GM23338 (cell line): ENCODE data around the gene PCP2. TPM values are rescaled to one million over a fixed set of nuclear protein-coding genes. Genes with fewer than 3 reads are reported as not detected.

Source experiments
- ATAC-seq: fragments of 200-7000 bp; cut with Tn5 transposase; 3 replicates; pipeline ENCODE4 v1.9.1; 2020
- DNase-seq: peaks from one replicate; pipeline ENCODE4 v3.0.0-alpha.2; 2015; ENCODE audit warnings: low spot score
- H2AFZ ChIP-seq: fragments of 200-600 bp; sonication (generic); 2 replicates; pipeline ENCODE4 v1.8.0; 2016; ENCODE audit warnings: antibody characterized with exemption, mild to moderate bottlenecking, moderate library complexity
- H3F3A ChIP-seq: fragments of 200-600 bp; sonication (generic); replicated peaks from 2 replicates; pipeline ENCODE4 v1.8.0; 2017; ENCODE audit warnings: antibody characterized with exemption, mixed run types, low read depth
- H3K27ac ChIP-seq: fragments of 200-600 bp; sonication (generic); 2 replicates; pipeline ENCODE4 v1.6.1; 2016; ENCODE audit warnings: low read depth
- H3K27me3 ChIP-seq: fragments of 200-600 bp; sonication (generic); 2 replicates; pipeline ENCODE4 v1.8.0; 2016; ENCODE audit warnings: mild to moderate bottlenecking, mixed run types, moderate library complexity; ENCODE audit not compliant: insufficient read depth
- H3K36me3 ChIP-seq: fragments of 200-600 bp; sonication (generic); 2 replicates; pipeline ENCODE4 v1.8.0; 2016; ENCODE audit warnings: mild to moderate bottlenecking; ENCODE audit not compliant: insufficient read depth
- H3K4me1 ChIP-seq: fragments of 200-600 bp; sonication (generic); 2 replicates; pipeline ENCODE4 v1.8.0; 2016; ENCODE audit warnings: mild to moderate bottlenecking, moderate library complexity; ENCODE audit not compliant: insufficient read depth
- H3K4me2 ChIP-seq: fragments of 200-600 bp; sonication (generic); 2 replicates; pipeline ENCODE4 v1.7.1; 2017; ENCODE audit warnings: mixed run types
- H3K4me3 ChIP-seq: fragments of 200-600 bp; sonication (generic); 2 replicates; pipeline ENCODE4 v1.6.1; 2016; ENCODE audit warnings: mixed run types
- H3K79me2 ChIP-seq: fragments of 200-600 bp; sonication (generic); replicated peaks from 2 replicates; pipeline ENCODE4 v1.8.0; 2017; ENCODE audit warnings: mild to moderate bottlenecking; ENCODE audit not compliant: insufficient read depth
- H3K9me2 ChIP-seq: fragments of 200-600 bp; sonication (generic); 2 replicates; pipeline ENCODE4 v1.8.0; 2017; ENCODE audit not compliant: insufficient read depth
- H4K20me1 ChIP-seq: fragments of 200-600 bp; sonication (generic); replicated peaks from 2 replicates; pipeline ENCODE4 v1.8.0; 2017; ENCODE audit warnings: mild to moderate bottlenecking; ENCODE audit not compliant: insufficient read depth
- H3K27ac Mint-ChIP-seq: 2 replicates; pipeline ENCODE4 v1.8.0; 2020; ENCODE audit warnings: inconsistent platforms, mild to moderate bottlenecking, moderate library complexity, mixed read lengths
- H3K27me3 Mint-ChIP-seq: 3 replicates; pipeline ENCODE4 v1.8.0; 2022; ENCODE audit warnings: low read depth, mild to moderate bottlenecking, moderate library complexity, mixed read lengths, inconsistent platforms; ENCODE audit not compliant: insufficient read depth, poor library complexity
- H3K36me3 Mint-ChIP-seq: 3 replicates; pipeline ENCODE4 v1.8.0; 2021; ENCODE audit warnings: low read depth, mild to moderate bottlenecking, inconsistent platforms, moderate library complexity, mixed read lengths
- H3K4me1 Mint-ChIP-seq: 3 replicates; pipeline ENCODE4 v1.8.0; 2020; ENCODE audit warnings: mild to moderate bottlenecking, inconsistent platforms, mixed read lengths
- H3K4me3 Mint-ChIP-seq: 3 replicates; pipeline ENCODE4 v1.8.0; 2021; ENCODE audit warnings: moderate library complexity, mild to moderate bottlenecking, inconsistent platforms, mixed read lengths
- H3K9me3 Mint-ChIP-seq: 3 replicates; pipeline ENCODE4 v1.8.0; 2020; ENCODE audit warnings: moderate library complexity, mild to moderate bottlenecking, inconsistent platforms, mixed read lengths
- CTCF ChIP-seq, 2 experiments: fragments of 200-600 bp in 1 of 2; sonication (generic) in 1 of 2; conservative IDR thresholded peaks; 2 replicates each; pipeline versions ENCODE4 v1.5.1 to v1.6.1; 2016 to 2017; ENCODE audit warnings: antibody characterized with exemption in 2 of 2, low read depth in 2 of 2, mild to moderate bottlenecking in 2 of 2, moderate library complexity in 1 of 2
- EZH2 ChIP-seq: fragments of 200-600 bp; sonication (generic); IDR thresholded peaks from one replicate; pipeline ENCODE4 v1.8.0; 2017; ENCODE audit warnings: antibody characterized with exemption, mild to moderate bottlenecking, low read depth; ENCODE audit not compliant: unreplicated experiment
- EZH2phosphoT487 ChIP-seq: fragments of 200-600 bp; sonication (generic); IDR thresholded peaks from one replicate; pipeline ENCODE4 v1.8.1; 2018; ENCODE audit warnings: antibody characterized with exemption; ENCODE audit not compliant: unreplicated experiment
- JUNB ChIP-seq: IDR thresholded peaks from one replicate; pipeline ENCODE4 v1.6.1; 2016; ENCODE audit warnings: antibody characterized with exemption; ENCODE audit not compliant: unreplicated experiment
- NANOG ChIP-seq: IDR thresholded peaks from 2 replicates; pipeline ENCODE4 v1.6.1; 2016; ENCODE audit warnings: antibody characterized with exemption, borderline replicate concordance
- POLR2AphosphoS5 ChIP-seq: IDR thresholded peaks from 2 replicates; pipeline ENCODE4 v1.6.1; 2016; ENCODE audit warnings: antibody characterized with exemption, low read depth
- STAT1 ChIP-seq: IDR thresholded peaks from one replicate; pipeline ENCODE4 v1.6.1; 2016; ENCODE audit warnings: antibody characterized with exemption; ENCODE audit not compliant: unreplicated experiment
- ZNF114 ChIP-seq: fragments of 250-450 bp; sonication (Bioruptor Pico); IDR thresholded peaks from 2 replicates; pipeline ENCODE4 v1.5.0; 2020; ENCODE audit warnings: mild to moderate bottlenecking, moderate library complexity
- polyA plus RNA-seq: library from polyadenylated mRNA; unstranded; fragments of >200 nt; fragmentation: Nextera tagmentation; extraction: Ambion mirVana; gene quantifications from 2 replicates; pipeline ENCODE4 v1.2.1, GENCODE V29; 2016
- total RNA-seq: library from RNA; depleted of rRNA; stranded (reverse); fragments of >200 nt; shearing (Covaris generic); gene quantifications from 2 replicates; pipeline ENCODE4 v1.2.3, GENCODE V29; 2014
- TF ChIP-seq, protein P1 (sequence below): fragments of 250-450 bp; sonication (Bioruptor Pico); IDR thresholded peaks from 2 replicates; pipeline ENCODE4 v1.5.0; 2020; ENCODE audit warnings: mild to moderate bottlenecking, moderate library complexity

PCP2 gene
- total and polyA plus RNA-seq, 2 experiments from 2014 or later = not detected

DNA sequence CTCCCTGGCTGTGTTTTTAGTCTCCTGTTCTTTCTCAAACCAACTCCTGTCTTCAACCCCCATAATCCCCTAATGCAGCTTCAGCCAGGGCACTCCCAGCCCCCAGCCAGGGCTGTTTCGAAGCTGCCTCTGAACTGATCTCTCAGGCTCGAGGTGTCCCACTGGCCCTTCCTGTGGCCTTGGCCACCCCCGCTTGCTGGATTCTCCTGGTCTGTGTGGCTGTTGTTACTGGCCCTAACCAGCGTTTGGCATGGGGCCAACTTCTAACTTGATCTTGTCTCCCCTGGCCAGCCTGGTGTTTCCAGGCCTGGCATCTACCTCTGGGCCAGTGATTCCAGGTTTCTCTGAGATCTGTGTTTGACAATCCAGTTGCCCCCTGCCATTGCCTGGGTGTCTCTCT, 15.2 kb downstream of the PCP2 start:
- H3K4me2 ChIP-seq = no peak overlapping the region
- no peak overlapping the region for H3K27ac Mint-ChIP-seq
- no peaks in the 10 kb centered on the region for H3F3A ChIP-seq
- H3K79me2 ChIP-seq = no peaks in the 10 kb centered on the region
- H3K36me3 Mint-ChIP-seq = peaks cover 39% of the 10 kb centered on the region
- DNase-seq (no peak), ATAC-seq (no peak)
- H3K4me3 Mint-ChIP-seq = no peak overlapping the region
- no peak overlapping the region for H2AFZ ChIP-seq
- no peaks in the 10 kb centered on the region; the same call in 1 of the 2 replicates for H3K36me3 ChIP-seq
- H3K4me1 Mint-ChIP-seq = no peaks in the 10 kb centered on the region
- H4K20me1 ChIP-seq = no peaks in the 10 kb centered on the region; the same call in none of the 2 replicates
- no peaks in the 10 kb centered on the region for H3K9me3 Mint-ChIP-seq
- H3K27me3 ChIP-seq = no peaks in the 10 kb centered on the region
- H3K27ac ChIP-seq = no peak overlapping the region
- no peaks in the 10 kb centered on the region for H3K4me1 ChIP-seq
- no peak overlapping the region for H3K4me3 ChIP-seq
- H3K9me2 ChIP-seq = no peaks in the 10 kb centered on the region
- peaks cover 12% of the 10 kb centered on the region for H3K27me3 Mint-ChIP-seq
- TF ChIP-seq JUNB (no peak), STAT1 (no peak), ZNF114 (CRISPR knock-in tag) (no peak), POLR2AphosphoS5 (no peak), NANOG (no peak), CTCF (conservative IDR thresholded peaks at IDR 0.05; ENCODE audit: low read depth in 2 of 2) (no peak), EZH2 (no peak), EZH2phosphoT487 (no peak)
- TF ChIP-seq, protein P1, sequence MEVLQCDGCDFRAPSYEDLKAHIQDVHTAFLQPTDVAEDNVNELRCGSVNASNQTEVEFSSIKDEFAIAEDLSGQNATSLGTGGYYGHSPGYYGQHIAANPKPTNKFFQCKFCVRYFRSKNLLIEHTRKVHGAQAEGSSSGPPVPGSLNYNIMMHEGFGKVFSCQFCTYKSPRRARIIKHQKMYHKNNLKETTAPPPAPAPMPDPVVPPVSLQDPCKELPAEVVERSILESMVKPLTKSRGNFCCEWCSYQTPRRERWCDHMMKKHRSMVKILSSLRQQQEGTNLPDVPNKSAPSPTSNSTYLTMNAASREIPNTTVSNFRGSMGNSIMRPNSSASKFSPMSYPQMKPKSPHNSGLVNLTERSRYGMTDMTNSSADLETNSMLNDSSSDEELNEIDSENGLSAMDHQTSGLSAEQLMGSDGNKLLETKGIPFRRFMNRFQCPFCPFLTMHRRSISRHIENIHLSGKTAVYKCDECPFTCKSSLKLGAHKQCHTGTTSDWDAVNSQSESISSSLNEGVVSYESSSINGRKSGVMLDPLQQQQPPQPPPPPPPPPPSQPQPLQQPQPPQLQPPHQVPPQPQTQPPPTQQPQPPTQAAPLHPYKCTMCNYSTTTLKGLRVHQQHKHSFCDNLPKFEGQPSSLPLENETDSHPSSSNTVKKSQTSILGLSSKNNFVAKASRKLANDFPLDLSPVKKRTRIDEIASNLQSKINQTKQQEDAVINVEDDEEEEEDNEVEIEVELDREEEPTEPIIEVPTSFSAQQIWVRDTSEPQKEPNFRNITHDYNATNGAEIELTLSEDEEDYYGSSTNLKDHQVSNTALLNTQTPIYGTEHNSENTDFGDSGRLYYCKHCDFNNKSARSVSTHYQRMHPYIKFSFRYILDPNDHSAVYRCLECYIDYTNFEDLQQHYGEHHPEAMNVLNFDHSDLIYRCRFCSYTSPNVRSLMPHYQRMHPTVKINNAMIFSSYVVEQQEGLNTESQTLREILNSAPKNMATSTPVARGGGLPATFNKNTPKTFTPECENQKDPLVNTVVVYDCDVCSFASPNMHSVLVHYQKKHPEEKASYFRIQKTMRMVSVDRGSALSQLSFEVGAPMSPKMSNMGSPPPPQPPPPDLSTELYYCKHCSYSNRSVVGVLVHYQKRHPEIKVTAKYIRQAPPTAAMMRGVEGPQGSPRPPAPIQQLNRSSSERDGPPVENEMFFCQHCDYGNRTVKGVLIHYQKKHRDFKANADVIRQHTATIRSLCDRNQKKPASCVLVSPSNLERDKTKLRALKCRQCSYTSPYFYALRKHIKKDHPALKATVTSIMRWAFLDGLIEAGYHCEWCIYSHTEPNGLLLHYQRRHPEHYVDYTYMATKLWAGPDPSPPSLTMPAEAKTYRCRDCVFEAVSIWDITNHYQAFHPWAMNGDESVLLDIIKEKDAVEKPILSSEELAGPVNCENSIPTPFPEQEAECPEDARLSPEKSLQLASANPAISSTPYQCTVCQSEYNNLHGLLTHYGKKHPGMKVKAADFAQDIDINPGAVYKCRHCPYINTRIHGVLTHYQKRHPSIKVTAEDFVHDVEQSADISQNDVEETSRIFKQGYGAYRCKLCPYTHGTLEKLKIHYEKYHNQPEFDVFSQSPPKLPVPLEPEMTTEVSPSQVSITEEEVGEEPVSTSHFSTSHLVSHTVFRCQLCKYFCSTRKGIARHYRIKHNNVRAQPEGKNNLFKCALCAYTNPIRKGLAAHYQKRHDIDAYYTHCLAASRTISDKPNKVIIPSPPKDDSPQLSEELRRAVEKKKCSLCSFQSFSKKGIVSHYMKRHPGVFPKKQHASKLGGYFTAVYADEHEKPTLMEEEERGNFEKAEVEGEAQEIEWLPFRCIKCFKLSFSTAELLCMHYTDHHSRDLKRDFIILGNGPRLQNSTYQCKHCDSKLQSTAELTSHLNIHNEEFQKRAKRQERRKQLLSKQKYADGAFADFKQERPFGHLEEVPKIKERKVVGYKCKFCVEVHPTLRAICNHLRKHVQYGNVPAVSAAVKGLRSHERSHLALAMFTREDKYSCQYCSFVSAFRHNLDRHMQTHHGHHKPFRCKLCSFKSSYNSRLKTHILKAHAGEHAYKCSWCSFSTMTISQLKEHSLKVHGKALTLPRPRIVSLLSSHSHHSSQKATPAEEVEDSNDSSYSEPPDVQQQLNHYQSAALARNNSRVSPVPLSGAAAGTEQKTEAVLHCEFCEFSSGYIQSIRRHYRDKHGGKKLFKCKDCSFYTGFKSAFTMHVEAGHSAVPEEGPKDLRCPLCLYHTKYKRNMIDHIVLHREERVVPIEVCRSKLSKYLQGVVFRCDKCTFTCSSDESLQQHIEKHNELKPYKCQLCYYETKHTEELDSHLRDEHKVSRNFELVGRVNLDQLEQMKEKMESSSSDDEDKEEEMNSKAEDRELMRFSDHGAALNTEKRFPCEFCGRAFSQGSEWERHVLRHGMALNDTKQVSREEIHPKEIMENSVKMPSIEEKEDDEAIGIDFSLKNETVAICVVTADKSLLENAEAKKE (CRISPR knock-in tag) = no peak
